ENCODE measurements around the gene GLI3.

GLI3 gene

GRCh38 chr7:42075418-42075817 is 161.6 kb downstream of the GLI3 start:
- H3K4me3 ChIP-seq (ENCODE audit: low read length), result no peak overlapping the region
- DNase-seq (ENCODE audit: low read depth), result no peak
- TF ChIP-seq CTCF (conservative IDR thresholded peaks at IDR 0.05; ENCODE audit: low read depth, low read length), result no peak

- TF ChIP-seq CTCF (conservative IDR thresholded peaks at IDR 0.05; ENCODE audit: low read depth, low read length), result no peak
- DNase-seq (ENCODE audit: low read depth), result no peak
- H3K4me3 ChIP-seq (ENCODE audit: low read length), result no peak overlapping the region
These were observed 162.9 kb downstream of the GLI3 start for GRCh38 chr7:42074076-42074475.

- TF ChIP-seq CTCF (conservative IDR thresholded peaks at IDR 0.05; ENCODE audit: low read depth, low read length), result peak; percentile 49
- H3K4me3 ChIP-seq (ENCODE audit: low read length), result no peak overlapping the region
- peak; percentile 62 for DNase-seq (ENCODE audit: low read depth)
These were observed 165.4 kb downstream of the GLI3 start for GRCh38 chr7:42071372-42072261.

GRCh38 chr7:42070068-42070467 is 166.9 kb downstream of the GLI3 start:
- no peak for DNase-seq (ENCODE audit: low read depth)
- no peak overlapping the region for H3K4me3 ChIP-seq (ENCODE audit: low read length)
- TF ChIP-seq CTCF (conservative IDR thresholded peaks at IDR 0.05; ENCODE audit: low read depth, low read length), result no peak

GRCh38 chr7:42069590-42069989 is 167.4 kb downstream of the GLI3 start:
- no peak for TF ChIP-seq CTCF (conservative IDR thresholded peaks at IDR 0.05; ENCODE audit: low read depth, low read length)
- no peak for DNase-seq (ENCODE audit: low read depth)
- H3K4me3 ChIP-seq (ENCODE audit: low read length), result no peak overlapping the region

- no peak for DNase-seq (ENCODE audit: low read depth)
- H3K4me3 ChIP-seq (ENCODE audit: low read length), result no peak overlapping the region
- TF ChIP-seq CTCF (conservative IDR thresholded peaks at IDR 0.05; ENCODE audit: low read depth, low read length), result no peak
These were observed 168.3 kb downstream of the GLI3 start for GRCh38 chr7:42068554-42069280.
